KBM-7 (cell line): ENCODE results near the gene DHX9.

Experiments
- DNase-seq: peaks from one replicate; pipeline ENCODE4 v3.0.0-alpha.2; 2015
- in situ Hi-C: fragments of 300-500 bp; cut with MboI; formaldehyde crosslinking; loops from 2 replicates; pipeline ENCODE4 v1.14.3; 2020; ENCODE audit warnings: low sequenced_read_pairs, low pct_unique_long_range_greater_than_20kb, mixed read lengths

Gene DHX9

GRCh38 chr1:182839209-182840066, at the start of gene DHX9:
DHX9 (plus strand) TSS chr1:182839347; CDS start chr1:182842567, 3,220 bp downstream.
- in situ Hi-C loops = no loop called here
- DNase-seq = peak; percentile 90

GRCh38 chr1:182791281-182792179, 47.6 kb upstream of the DHX9 start:
- in situ Hi-C loops = loop anchor here (25.0 kb wide), 1 partner anchor 704 kb away; no protein-coding TSS in a partner anchor
- DNase-seq = no peak

- DNase-seq = no peak
- in situ Hi-C loops = loop anchor here (25.0 kb wide), 1 partner anchor 707 kb away; no protein-coding TSS in a partner anchor
Measured at GRCh38 chr1:182794091-182794490, 45.1 kb upstream of the DHX9 start.

- in situ Hi-C loops = loop anchor here (25.0 kb wide), 1 partner anchor 707 kb away; no protein-coding TSS in a partner anchor
Measured at GRCh38 chr1:182794676-182795201, 44.4 kb upstream of the DHX9 start.

DNA sequence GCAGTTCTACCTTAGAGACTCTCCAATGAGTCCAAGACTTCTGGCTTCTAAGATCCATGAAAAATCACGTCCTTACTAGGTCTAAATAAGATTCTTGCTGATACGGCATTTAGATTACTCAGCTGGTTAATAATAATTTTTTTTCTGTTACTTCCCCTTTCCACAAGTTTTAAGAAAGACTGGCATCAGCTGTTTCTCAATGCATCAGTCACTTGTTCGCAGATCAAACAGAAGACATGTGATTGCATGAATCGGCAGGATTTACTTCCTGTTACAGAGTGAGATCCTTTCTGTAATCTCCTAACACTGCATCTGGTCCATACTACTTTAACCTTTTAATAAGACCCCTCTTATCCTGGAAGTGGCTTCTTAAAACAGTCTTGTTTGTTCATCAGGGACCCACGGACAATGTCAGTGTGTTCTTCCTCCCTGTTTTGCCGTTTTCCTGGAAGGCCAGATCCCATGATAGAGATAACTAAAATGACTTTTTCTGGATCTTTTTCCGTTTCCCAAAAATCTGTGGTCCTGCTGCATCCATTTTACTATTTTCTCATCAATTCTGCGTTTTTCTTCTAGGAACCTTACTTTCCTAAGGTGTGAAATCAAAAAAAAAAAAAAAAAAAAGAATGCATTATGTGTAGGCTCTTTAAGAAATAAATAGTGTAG, 43.5 kb upstream of the DHX9 start:
- peak; percentile 78 for DNase-seq
- in situ Hi-C loops = loop anchor here (25.0 kb wide), 1 partner anchor 708 kb away; no protein-coding TSS in a partner anchor

More at GRCh38 chr1:182794676-182795201, 44.4 kb upstream of the DHX9 start:
- no peak for DNase-seq

DNA sequence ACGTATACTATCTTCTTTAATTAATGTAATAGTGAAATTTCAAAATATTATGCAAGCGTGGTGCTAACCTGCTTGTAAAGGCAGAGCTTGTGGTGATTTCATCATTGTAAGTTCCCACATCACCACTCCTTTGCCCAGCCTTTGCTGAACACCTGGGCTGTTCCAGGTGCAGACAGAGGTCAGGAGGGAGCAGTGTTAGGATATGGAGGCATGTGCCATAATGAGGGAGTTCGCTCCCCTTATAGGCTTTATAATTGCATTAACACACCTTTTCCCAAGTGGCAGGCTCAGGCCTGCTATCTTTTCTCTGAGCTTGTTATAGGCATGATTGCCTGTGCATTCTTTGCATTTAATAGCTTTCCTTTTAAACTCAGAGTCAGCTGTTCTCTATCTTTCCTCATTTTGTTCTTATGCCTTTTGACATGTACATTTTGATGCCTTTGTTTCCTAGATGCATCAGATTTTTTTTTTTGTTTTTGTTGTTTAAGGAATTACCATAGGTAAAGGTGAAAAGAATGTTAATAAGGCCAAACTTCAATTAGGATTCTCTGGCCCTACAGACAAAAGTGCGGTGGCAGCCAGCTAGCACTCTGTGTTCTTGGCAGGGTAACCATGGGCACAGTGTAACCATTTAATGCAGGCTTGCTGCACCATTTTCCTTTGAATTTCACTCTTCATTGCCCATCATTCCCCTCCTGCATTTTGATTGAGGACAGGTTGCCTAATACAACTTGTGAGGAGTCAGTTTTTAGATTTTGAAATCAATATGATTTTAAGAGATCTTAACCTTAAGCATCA, 36.9 kb upstream of the DHX9 start:
- in situ Hi-C loops = no loop called here
- no peak for DNase-seq

GRCh38 chr1:182803846-182804245, 35.3 kb upstream of the DHX9 start:
- in situ Hi-C loops = no loop called here
- no peak for DNase-seq

DNA sequence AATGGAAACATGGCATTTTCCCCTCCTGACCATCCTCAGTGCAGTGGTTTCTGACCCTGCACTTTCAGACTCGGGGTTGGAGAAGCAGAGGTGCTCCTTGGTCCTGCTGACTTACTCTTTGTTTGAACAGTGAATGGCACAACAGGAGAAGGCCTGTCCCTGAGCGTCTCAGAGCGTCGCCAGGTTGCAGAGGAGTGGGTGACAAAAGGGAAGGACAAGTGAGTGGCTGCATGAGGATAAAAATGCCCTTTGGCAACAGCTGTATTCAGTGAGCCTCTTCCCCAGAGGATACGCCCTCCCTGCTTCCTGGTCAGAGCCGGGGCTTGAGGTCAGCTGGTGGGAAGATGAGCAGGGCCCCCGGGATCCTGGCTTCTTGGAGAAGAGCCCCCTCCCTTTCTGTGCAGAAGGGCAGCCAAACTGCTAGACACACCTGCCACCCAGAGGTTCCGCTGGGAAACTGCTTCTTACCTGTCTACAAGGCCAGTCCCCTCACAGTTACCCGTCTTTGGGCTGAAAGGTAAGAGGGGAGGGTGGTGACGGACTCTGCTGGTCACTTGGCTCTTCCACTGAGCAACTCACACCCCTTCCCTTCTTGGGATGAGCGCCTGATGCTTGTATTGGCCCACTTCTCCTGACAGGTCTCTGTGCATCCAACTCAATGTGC, 33.0 kb upstream of the DHX9 start:
- in situ Hi-C loops = no loop called here
- DNase-seq = no peak

GRCh38 chr1:182807907-182808306, 31.2 kb upstream of the DHX9 start:
- in situ Hi-C loops = no loop called here
- no peak for DNase-seq

DNA sequence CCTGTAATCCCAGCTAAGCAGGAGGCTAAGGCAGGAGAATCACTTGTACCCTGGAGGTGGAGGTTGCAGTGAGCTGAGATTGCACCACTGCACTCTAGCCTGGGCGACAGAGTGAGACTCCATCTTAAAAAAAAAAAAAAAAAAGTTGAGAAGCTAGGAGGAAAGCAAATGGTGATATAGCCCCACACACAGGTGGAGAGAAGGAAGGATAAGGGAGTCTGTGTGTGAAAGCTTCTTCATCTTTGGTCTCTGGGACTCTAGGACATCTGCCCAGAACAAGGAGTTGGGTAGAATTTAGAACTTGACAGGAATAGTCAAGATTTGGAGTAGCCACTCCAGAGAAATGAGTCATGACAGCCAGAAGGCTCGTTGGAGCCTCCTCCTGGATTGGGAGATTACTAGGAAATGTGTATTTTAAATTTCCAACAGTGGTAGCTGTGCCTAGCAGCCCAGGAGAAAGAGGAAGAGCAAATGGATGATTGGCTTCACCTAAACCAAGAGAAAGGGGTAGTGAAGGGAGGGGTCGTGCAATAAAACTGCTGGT, 29.7 kb upstream of the DHX9 start:
- no peak for DNase-seq
- in situ Hi-C loops = no loop called here

DNA sequence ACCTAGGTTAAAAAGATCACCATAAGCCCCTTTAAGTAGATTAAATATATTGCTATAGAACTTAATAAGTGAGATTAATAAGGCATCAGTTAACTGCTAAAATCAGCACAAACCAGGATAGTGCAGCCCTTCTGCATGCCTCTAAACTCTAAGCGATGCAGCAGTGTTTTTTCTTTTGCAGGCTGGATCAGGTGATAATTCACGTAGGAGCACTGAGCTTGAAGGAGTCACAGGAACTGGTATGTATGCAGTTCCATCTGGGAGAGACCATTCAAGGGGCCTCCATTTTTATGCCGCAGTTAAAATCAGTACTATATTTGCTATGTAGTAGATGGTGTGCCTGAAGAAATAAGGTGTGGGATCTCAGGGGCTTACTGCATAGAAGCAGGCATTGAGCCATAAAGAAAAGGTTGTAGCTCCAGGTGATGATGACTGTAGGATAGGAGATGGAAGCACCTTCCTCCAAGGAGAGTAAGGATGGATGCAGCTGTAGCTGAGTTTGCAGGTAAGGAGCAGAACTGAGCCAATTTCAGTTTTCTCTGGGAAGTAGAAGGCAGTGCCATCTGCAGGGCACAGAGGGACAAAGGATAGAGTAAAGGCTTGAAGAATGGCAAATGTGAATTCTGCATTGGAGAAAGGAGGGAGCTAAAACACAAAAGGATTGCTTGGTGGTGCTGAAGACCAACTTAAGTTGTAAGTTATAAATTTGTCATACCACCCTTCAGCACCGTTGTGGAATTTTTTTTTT, 27.0 kb upstream of the DHX9 start:
- no peak for DNase-seq

GRCh38 chr1:182816863-182817262, 22.3 kb upstream of the DHX9 start:
- DNase-seq = no peak
- in situ Hi-C loops = no loop called here

More for the DNA sequence above, 27.0 kb upstream of the DHX9 start:
- in situ Hi-C loops = no loop called here

DNA sequence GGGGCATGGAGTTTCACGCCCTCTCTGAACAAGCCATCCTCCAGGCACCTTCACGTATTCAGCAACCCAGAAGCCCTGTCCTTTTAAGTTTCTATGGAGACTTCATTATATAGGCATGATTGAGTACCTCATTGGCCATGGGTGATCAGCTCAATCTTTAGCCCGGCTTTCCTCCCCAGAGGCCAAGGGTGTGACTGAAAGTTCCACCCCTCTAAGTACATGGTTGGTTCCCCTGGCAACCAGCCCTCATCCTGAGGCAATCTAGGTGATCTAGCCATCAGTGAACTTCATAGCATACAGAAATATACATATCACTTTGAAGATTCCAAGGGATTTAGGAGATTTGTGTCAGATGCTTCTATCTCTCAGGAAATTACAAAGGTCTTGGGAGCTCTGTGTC, 21.3 kb upstream of the DHX9 start:
- DNase-seq = no peak

DNA sequence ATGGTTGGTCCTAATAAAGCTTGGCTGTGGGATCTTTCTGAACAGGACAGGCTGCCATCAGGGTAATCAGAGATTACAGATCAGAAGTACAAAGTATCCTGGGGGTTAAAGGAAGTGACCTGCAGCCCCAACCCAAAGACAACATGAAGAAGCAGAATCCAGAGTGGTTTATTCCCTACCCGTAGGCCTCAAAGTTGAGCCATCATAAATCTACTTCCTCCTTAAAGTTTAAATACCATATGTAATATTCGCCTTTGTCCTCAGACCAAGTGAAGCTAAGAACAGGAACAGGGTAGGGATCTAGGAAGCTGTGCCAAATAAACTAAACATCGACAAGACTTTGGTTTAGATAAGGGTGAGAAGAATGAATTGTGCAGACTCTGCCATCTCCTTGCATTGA, 15.9 kb upstream of the DHX9 start:
- DNase-seq = no peak

More for the DNA sequence above, 21.3 kb upstream of the DHX9 start:
- in situ Hi-C loops = no loop called here

GRCh38 chr1:182826892-182827291, 12.3 kb upstream of the DHX9 start:
- in situ Hi-C loops = no loop called here

More for the DNA sequence above, 15.9 kb upstream of the DHX9 start:
- in situ Hi-C loops = no loop called here

GRCh38 chr1:182829285-182829932, 9.7 kb upstream of the DHX9 start:
- DNase-seq = peak; percentile 31
- in situ Hi-C loops = no loop called here

More at GRCh38 chr1:182826892-182827291, 12.3 kb upstream of the DHX9 start:
- no peak for DNase-seq
